GM23338 (cell line): ENCODE results near the gene C4orf51. TPM values are rescaled to one million over a fixed set of nuclear protein-coding genes. Genes with fewer than 3 reads are reported as not detected.

Experiments used
- ATAC-seq: fragments of 200-7000 bp; cut with Tn5 transposase; 3 replicates; pipeline ENCODE4 v1.9.1; 2020
- DNase-seq: peaks from one replicate; pipeline ENCODE4 v3.0.0-alpha.2; 2015; ENCODE audit warnings: low spot score
- H2AFZ ChIP-seq: fragments of 200-600 bp; sonication (generic); 2 replicates; pipeline ENCODE4 v1.8.0; 2016; ENCODE audit warnings: antibody characterized with exemption, mild to moderate bottlenecking, moderate library complexity
- H3F3A ChIP-seq: fragments of 200-600 bp; sonication (generic); replicated peaks from 2 replicates; pipeline ENCODE4 v1.8.0; 2017; ENCODE audit warnings: antibody characterized with exemption, mixed run types, low read depth
- H3K27ac ChIP-seq: fragments of 200-600 bp; sonication (generic); 2 replicates; pipeline ENCODE4 v1.6.1; 2016; ENCODE audit warnings: low read depth
- H3K27me3 ChIP-seq: fragments of 200-600 bp; sonication (generic); 2 replicates; pipeline ENCODE4 v1.8.0; 2016; ENCODE audit warnings: mild to moderate bottlenecking, mixed run types, moderate library complexity; ENCODE audit not compliant: insufficient read depth
- H3K36me3 ChIP-seq: fragments of 200-600 bp; sonication (generic); 2 replicates; pipeline ENCODE4 v1.8.0; 2016; ENCODE audit warnings: mild to moderate bottlenecking; ENCODE audit not compliant: insufficient read depth
- H3K4me1 ChIP-seq: fragments of 200-600 bp; sonication (generic); 2 replicates; pipeline ENCODE4 v1.8.0; 2016; ENCODE audit warnings: mild to moderate bottlenecking, moderate library complexity; ENCODE audit not compliant: insufficient read depth
- H3K4me2 ChIP-seq: fragments of 200-600 bp; sonication (generic); 2 replicates; pipeline ENCODE4 v1.7.1; 2017; ENCODE audit warnings: mixed run types
- H3K4me3 ChIP-seq: fragments of 200-600 bp; sonication (generic); 2 replicates; pipeline ENCODE4 v1.6.1; 2016; ENCODE audit warnings: mixed run types
- H3K79me2 ChIP-seq: fragments of 200-600 bp; sonication (generic); replicated peaks from 2 replicates; pipeline ENCODE4 v1.8.0; 2017; ENCODE audit warnings: mild to moderate bottlenecking; ENCODE audit not compliant: insufficient read depth
- H3K9me2 ChIP-seq: fragments of 200-600 bp; sonication (generic); 2 replicates; pipeline ENCODE4 v1.8.0; 2017; ENCODE audit not compliant: insufficient read depth
- H4K20me1 ChIP-seq: fragments of 200-600 bp; sonication (generic); replicated peaks from 2 replicates; pipeline ENCODE4 v1.8.0; 2017; ENCODE audit warnings: mild to moderate bottlenecking; ENCODE audit not compliant: insufficient read depth
- H3K27ac Mint-ChIP-seq: 2 replicates; pipeline ENCODE4 v1.8.0; 2020; ENCODE audit warnings: inconsistent platforms, mild to moderate bottlenecking, moderate library complexity, mixed read lengths
- H3K27me3 Mint-ChIP-seq: 3 replicates; pipeline ENCODE4 v1.8.0; 2022; ENCODE audit warnings: low read depth, mild to moderate bottlenecking, moderate library complexity, mixed read lengths, inconsistent platforms; ENCODE audit not compliant: insufficient read depth, poor library complexity
- H3K36me3 Mint-ChIP-seq: 3 replicates; pipeline ENCODE4 v1.8.0; 2021; ENCODE audit warnings: low read depth, mild to moderate bottlenecking, inconsistent platforms, moderate library complexity, mixed read lengths
- H3K4me1 Mint-ChIP-seq: 3 replicates; pipeline ENCODE4 v1.8.0; 2020; ENCODE audit warnings: mild to moderate bottlenecking, inconsistent platforms, mixed read lengths
- H3K4me3 Mint-ChIP-seq: 3 replicates; pipeline ENCODE4 v1.8.0; 2021; ENCODE audit warnings: moderate library complexity, mild to moderate bottlenecking, inconsistent platforms, mixed read lengths
- H3K9me3 Mint-ChIP-seq: 3 replicates; pipeline ENCODE4 v1.8.0; 2020; ENCODE audit warnings: moderate library complexity, mild to moderate bottlenecking, inconsistent platforms, mixed read lengths
- CTCF ChIP-seq, 2 experiments: fragments of 200-600 bp in 1 of 2; sonication (generic) in 1 of 2; conservative IDR thresholded peaks; 2 replicates each; pipeline versions ENCODE4 v1.5.1 to v1.6.1; 2016 to 2017; ENCODE audit warnings: antibody characterized with exemption in 2 of 2, low read depth in 2 of 2, mild to moderate bottlenecking in 2 of 2, moderate library complexity in 1 of 2
- ETS1 ChIP-seq: IDR thresholded peaks from 2 replicates; pipeline ENCODE4 v1.6.1; 2016; ENCODE audit warnings: antibody characterized with exemption
- EZH2phosphoT487 ChIP-seq: fragments of 200-600 bp; sonication (generic); IDR thresholded peaks from one replicate; pipeline ENCODE4 v1.8.1; 2018; ENCODE audit warnings: antibody characterized with exemption; ENCODE audit not compliant: unreplicated experiment
- STAT1 ChIP-seq: IDR thresholded peaks from one replicate; pipeline ENCODE4 v1.6.1; 2016; ENCODE audit warnings: antibody characterized with exemption; ENCODE audit not compliant: unreplicated experiment
- ZNF462 ChIP-seq: fragments of 250-450 bp; sonication (Bioruptor Pico); IDR thresholded peaks from 2 replicates; pipeline ENCODE4 v1.5.0; 2020; ENCODE audit warnings: mild to moderate bottlenecking, moderate library complexity
- polyA plus RNA-seq: library from polyadenylated mRNA; unstranded; fragments of >200 nt; fragmentation: Nextera tagmentation; extraction: Ambion mirVana; gene quantifications from 2 replicates; pipeline ENCODE4 v1.2.1, GENCODE V29; 2016
- total RNA-seq: library from RNA; depleted of rRNA; stranded (reverse); fragments of >200 nt; shearing (Covaris generic); gene quantifications from 2 replicates; pipeline ENCODE4 v1.2.3, GENCODE V29; 2014

The C4orf51 gene
- total and polyA plus RNA-seq, 2 experiments from 2014 or later: not detected

- TF ChIP-seq ZNF462 (CRISPR knock-in tag) (no peak), CTCF (conservative IDR thresholded peaks at IDR 0.05; ENCODE audit: low read depth in 2 of 2) (no peak)
These were observed 86.3 kb downstream of the C4orf51 start (continued) for GRCh38 chr4:145766273-145766672.

GRCh38 chr4:145769450-145770037, 89.6 kb downstream of the C4orf51 start:
- ATAC-seq (no peak), DNase-seq (no peak)
- H3K36me3 ChIP-seq: peaks cover 34% of the 10 kb centered on the region
- no peaks in the 10 kb centered on the region for H3K79me2 ChIP-seq
- H3K4me1 Mint-ChIP-seq: peaks cover 4% of the 10 kb centered on the region; the same call in 2 of the 3 replicates
- no peak overlapping the region for H3K4me3 Mint-ChIP-seq
- H3K9me2 ChIP-seq: no peaks in the 10 kb centered on the region
- no peak overlapping the region for H2AFZ ChIP-seq
- peaks cover 62% of the 10 kb centered on the region for H3K36me3 Mint-ChIP-seq
- H3K27ac Mint-ChIP-seq: no peak overlapping the region
- no peaks in the 10 kb centered on the region for H3K9me3 Mint-ChIP-seq
- no peaks in the 10 kb centered on the region for H3K4me1 ChIP-seq
- H4K20me1 ChIP-seq: no peaks in the 10 kb centered on the region
- H3K4me2 ChIP-seq: no peak overlapping the region
- no peaks in the 10 kb centered on the region for H3K27me3 Mint-ChIP-seq
- no peak overlapping the region; the same call in 1 of the 2 replicates for H3K27ac ChIP-seq
- no peaks in the 10 kb centered on the region for H3K27me3 ChIP-seq
- no peaks in the 10 kb centered on the region for H3F3A ChIP-seq
- TF ChIP-seq ZNF462 (CRISPR knock-in tag): no peak
- no peak for TF ChIP-seq ETS1
- no peak for TF ChIP-seq EZH2phosphoT487
- TF ChIP-seq STAT1: no peak
- H3K4me3 ChIP-seq: no peak overlapping the region
